Testis (tissue), 2 donors: ENCODE data around the gene RTL9.

Source experiments
- CTCF ChIP-seq, 3 experiments: fragments of 450-650 bp in 2 of 3; fragments of 200-600 bp in 1 of 3; sonication (generic) in 1 of 3; IDR thresholded peaks; one replicate each; pipeline ENCODE4 v1.5.1; 2016 to 2019; ENCODE audit warnings: antibody characterized with exemption in 3 of 3, mild to moderate bottlenecking in 2 of 3, moderate library complexity in 1 of 3
- POLR2A ChIP-seq: fragments of 450-650 bp; IDR thresholded peaks from one replicate; pipeline ENCODE4 v1.6.1; 2017; ENCODE audit warnings: antibody characterized with exemption, mild to moderate bottlenecking, moderate library complexity

DNA sequence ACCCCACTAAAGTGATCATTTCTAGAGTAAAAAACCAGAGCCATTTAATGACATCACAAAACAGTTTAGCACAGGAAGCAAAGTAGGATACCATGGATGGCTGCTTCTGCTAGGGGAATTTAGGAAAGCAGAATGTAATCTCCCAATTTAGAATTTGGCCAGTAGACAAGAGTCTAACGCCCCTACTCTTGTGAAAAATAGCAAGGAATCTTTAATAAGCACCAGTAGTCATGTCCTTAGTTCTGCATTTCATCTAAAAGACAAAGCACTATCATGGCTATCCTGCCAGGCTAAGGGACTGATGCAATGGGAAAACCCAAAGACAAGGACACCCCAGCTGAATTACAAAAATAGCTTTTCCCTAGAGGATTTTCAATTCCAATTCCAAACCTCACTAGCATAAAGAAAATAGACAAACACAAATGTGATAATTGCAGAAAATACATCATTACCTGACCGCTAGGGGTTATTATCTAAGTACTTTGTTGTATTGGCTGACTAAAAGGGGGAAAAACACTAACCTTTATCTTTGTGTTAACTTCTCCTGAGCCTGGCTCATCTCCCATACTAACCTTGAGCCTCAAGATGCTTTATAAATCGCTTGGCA lies 38.2 kb upstream of the RTL9 start:
- no peak for TF ChIP-seq CTCF (IDR thresholded peaks at IDR 0.05)
- TF ChIP-seq POLR2A, result no peak
